GM19193 (cell line): ENCODE results near the gene ARHGAP26.

Experiments used
- POLR2A ChIP-seq: IDR thresholded peaks from 4 replicates; pipeline ENCODE4 v1.6.1; 2011; ENCODE audit not compliant: insufficient read depth, insufficient read length; ENCODE audit errors: extremely low read depth

The ARHGAP26 gene

GRCh38 chr5:142994218-142994617 is 224.0 kb downstream of the ARHGAP26 start:
- TF ChIP-seq POLR2A: no peak

DNA sequence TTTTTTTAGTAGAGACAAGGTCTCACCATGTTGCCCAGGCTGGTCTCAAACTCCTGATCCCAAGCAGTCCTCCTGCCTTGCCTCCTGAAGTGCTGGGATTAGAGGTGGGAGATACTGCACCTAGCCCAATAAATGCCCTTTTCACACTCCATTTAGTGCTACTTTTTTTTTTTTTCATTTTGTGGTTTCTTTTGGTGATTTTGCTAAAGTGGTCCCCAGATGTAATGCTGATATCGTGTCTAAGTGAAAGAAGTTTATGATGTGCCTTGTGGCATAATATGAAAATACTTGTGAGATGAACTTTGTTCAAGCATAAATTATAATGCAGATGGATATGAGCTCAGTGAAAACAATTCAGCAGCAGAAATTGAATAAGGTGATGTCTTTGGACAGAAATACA is 227.4 kb downstream of the ARHGAP26 start:
- no peak for TF ChIP-seq POLR2A

DNA sequence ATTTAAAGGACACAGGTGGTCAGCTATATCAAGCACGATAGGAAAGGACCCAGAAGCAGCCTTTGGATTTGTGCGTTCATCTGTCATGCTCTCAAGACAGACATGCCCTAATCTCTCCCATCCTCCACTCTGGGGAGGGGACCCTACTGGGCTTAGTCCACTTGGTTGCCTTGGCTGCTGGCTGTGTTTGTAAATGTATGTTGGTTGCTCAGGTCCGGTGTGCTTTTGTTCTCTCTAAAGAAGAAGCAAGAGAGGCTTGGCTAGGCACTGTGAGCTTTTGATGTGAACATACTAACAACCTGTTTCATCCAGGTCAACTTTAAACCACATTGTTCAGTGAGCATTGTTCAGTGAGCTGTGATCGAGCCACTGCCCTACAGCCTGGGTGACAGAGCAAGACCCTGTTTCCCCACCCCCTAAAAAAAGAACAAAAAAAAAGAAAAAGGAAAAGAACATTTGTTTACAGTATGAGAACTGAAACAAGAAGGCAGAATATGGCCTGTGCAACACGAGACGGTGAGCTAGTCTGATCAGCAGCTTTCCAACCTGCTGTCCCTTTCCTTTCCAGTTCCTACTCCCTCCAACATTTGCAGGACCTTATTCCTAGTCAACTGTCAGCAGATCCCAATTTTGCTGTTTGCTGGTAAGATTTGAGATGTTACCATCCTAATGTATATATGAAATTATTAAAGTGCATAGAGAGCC is 228.3 kb downstream of the ARHGAP26 start:
- TF ChIP-seq POLR2A: no peak

- no peak for TF ChIP-seq POLR2A
Measured at GRCh38 chr5:143001764-143002351, 231.7 kb downstream of the ARHGAP26 start.

GRCh38 chr5:143002459-143003327 is 232.5 kb downstream of the ARHGAP26 start:
- TF ChIP-seq POLR2A: peak; percentile 1

DNA sequence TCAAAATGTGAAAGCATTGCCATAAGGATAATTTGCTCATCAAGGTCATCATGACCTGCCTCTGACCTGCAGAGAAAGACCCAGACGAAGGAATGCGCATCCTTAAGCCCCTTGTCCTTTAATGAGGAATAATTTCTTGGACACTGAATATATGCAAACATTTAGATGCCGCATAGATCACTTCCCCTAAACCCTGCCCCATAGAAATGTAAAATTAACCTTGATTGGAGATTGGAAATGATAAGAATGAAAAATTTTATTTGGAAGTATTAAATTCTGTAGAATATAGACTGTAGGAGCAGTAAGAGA is 233.1 kb downstream of the ARHGAP26 start:
- no peak for TF ChIP-seq POLR2A

- no peak for TF ChIP-seq POLR2A
Measured at GRCh38 chr5:143004361-143005145, 234.4 kb downstream of the ARHGAP26 start.

GRCh38 chr5:143006501-143006900 is 236.3 kb downstream of the ARHGAP26 start:
- no peak for TF ChIP-seq POLR2A

DNA sequence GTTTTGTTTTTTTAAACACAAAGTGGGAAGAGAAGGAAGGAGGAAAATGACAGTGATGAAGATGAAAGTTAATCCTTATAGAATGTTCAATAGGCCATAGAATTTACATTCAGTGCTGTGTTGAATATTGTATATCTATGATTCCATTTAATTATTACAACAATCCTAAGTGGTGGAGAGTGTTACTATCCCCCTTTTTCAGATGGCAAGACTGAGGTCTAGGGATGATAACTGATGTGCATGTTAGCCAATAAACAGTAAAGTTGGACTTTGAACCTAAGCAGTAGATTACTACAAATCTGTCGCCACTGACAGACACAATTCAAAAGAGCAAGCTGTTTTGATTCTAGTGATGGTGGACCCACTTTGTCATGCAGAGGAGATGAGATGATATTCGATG is 237.9 kb downstream of the ARHGAP26 start:
- TF ChIP-seq POLR2A: no peak

- no peak for TF ChIP-seq POLR2A
Measured at GRCh38 chr5:143008809-143009521, 238.8 kb downstream of the ARHGAP26 start.

DNA sequence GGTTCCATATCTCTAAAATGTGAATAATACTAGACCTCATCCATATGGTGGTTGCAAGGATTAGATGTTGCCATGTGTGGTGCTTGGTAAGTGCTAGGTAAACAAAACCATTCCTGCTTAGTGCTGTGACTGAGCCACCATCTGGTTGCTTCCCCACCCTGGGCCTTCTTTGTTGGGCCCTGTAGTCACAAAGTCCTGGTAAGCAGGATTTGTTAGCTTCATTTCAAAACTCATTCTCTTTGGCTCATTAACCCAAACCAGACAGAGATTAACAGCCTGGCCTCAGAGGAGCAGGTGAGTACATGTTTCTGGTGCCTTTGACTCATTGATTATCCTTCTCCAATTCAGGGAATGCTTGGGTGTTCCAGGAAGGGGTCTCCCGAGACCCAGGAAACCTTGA is 240.2 kb downstream of the ARHGAP26 start:
- no peak for TF ChIP-seq POLR2A

GRCh38 chr5:143011585-143011984 is 241.4 kb downstream of the ARHGAP26 start:
- no peak for TF ChIP-seq POLR2A

DNA sequence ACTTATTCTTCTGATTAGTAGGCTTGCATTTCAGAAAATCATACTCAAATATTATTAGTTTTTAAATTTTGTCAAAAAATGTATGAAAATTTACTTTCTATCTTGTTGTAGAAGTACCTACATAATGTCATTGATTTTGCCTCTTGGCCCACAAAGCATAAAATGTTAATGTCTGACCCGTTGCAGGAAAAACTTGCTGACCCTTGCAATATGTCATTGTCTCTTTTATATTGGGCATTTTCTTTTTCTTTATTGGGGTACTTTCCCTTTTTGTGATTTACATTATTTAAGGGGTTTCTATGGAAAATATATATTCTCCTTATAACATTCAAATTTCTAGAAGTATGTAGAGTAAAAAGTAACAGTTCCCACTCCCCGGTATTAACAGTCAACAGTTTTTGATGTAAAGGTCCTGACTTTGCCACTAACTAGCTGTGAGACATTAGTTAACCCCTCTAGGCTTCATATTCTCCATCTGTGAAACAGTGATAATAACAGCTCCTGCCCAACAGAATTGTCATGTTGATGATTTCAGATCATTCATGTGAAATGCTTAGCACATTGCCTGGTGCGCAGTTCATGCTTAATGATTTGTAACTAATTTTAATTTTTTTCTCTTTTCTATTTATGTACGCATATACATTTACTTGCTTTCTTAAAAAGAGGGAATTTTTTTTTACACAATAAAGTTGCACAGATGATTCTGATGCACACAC is 243.2 kb downstream of the ARHGAP26 start:
- no peak for TF ChIP-seq POLR2A
